NCI-H1930 (cell line): Measurements from ENCODE around the gene DNAJB5.
"Not testable (repeated sequence)": the region's sequence is repeated elsewhere in the genome, so short reads cannot be mapped to it uniquely, and the experiment has no call there.

Source experiments
- DNase-seq, 2 experiments: peaks; one replicate each; lab custom pipeline; 2025; lab: John Stamatoyannopoulos, UW

The DNAJB5 gene

DNA sequence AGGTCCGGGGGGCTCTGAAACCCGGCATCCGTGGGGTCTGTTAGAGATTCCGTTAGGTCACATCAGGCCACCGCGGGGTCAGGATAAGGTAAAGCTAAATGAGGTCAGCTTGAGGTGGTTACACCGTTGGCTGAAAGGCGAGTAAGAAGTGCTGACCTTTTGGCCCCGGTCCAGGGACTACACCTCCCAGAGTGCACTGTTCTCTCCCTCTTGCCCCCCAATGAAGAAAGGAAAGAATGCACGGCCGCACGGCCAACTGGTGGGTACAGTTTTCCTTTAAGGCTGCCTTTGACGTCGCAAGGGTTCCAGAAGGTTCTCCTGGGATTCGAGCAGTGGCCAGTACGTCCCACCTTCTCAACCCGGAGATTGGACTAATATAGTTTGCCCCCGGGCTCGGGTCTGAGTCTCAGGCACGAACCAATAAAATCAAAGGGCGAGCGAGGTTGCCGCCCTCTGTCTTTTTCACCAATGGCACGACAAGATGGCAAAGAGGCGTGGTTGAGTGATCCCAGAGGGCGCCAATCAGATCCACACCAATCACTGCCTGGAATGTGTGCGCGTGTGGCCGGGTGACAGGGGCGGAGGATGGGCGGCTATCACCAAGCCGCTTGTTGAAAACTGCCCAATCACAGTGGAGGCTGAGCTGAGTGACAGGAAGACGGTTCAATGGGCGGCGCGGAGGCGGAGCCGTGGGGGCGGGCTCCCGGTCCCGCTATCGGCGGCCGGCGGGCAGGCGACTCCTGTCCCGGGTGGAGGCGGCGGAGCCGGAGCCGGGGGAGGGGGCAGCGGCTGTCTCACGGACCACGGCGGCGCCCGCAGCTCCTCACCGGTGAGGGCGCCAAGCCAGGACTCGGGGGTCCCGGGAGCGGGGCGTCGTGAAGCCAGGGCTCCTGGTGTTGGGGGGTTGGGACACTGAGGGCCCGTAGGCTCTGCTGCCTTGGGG lies at the start of gene DNAJB5:
Gene DNAJB5, plus strand, starts transcription at position 743 of the 943 bp plus-strand sequence. CDS start 886 bp downstream, outside the sequence.
- peak; percentile 98 to 100 for DNase-seq

DNA sequence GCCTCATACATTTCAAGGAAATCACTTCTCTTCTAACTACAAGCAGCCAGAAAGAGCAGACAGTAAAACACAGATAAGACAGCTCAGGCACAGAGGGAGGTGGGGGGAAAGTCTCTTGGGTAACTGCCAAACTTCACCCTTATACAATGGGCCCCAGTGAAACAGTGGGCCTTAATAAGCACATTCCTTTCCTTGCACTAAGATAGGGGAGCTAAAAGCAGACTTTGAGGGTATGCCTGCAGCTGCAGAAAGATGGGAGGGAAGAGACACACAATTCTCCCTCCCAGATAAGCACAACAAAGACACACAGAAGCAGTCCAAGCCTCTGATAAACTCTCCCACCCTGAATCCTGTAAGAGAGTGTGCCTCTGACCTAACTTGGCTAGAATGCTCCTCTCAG lies 49.6 kb upstream of the DNAJB5 start:
- not testable (repeated sequence) for DNase-seq

DNA sequence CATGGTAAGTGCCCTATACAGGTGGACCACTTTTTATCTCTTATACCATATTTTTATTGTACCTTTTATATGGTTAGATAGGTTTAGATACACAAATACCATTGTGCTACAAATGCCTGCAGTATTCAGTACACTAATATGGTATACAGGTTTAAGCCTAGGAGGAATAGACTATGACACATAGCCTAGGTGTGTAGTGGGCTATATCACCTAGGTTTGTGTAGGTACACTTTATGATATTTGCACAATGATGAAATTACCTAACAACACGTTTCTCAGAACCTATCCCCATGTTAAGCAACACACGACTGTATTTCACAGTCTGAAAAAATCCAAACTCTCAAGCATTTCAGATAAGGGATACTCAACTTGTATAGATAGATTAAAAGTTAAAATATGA lies 41.1 kb upstream of the DNAJB5 start:
- no peak for DNase-seq

DNA sequence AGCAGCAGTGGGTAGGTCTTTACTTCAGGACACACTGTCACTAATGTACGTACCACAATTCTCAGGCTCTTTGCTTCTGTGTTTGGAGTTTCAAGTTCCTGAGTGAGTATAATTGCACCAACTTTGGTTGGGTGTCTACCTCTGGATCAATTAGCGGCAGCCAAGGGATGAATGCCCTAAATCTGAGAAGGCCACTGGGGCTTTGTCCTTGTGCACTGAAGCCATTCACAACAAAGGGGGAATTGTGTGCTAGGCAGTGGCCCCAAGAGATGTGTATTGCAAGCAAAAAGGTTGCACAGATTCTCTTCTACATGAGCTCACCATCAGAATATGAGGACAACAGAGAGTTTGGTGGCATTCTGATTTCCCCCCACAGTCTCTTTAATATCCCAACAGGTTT lies 35.3 kb upstream of the DNAJB5 start:
- DNase-seq = no peak

DNA sequence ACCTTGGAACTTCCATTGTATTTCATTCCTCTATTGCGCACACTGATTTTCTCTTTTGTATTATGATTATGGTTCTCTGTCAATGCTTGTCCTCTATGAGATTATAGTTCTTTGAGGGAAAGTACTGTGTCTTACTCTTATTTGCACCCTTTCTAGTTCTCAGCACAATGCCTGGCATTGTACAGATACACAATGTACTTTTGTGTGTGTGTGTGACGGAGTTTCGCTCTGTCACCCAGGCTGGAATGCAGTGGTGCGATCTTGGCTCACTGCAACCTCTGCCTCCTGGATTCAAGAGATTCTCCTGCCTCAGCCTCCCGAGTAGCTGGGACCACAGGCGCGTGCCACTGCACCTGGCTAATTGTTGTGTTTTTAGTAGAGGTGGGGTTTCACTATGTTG lies 33.5 kb upstream of the DNAJB5 start:
- DNase-seq = not testable (repeated sequence)

DNA sequence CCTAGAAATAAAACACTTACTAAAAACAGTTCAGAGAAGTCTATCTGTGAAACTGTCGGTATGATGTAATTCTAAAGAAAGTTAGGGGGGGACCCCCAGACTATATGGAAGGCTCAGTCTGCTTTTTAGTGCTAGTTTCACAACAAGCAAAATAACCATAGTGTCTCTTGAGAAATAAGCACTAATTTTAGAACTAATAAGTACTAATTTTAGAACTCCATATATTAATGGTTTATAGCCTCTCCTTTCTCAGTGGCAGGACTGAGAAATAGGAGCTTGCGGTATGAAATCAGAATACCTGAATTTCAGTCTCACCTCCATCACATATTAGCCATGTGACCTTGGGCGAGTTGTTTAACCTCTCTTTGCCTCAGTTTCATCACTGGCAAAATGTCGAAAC lies 32.9 kb upstream of the DNAJB5 start:
- no peak for DNase-seq

DNA sequence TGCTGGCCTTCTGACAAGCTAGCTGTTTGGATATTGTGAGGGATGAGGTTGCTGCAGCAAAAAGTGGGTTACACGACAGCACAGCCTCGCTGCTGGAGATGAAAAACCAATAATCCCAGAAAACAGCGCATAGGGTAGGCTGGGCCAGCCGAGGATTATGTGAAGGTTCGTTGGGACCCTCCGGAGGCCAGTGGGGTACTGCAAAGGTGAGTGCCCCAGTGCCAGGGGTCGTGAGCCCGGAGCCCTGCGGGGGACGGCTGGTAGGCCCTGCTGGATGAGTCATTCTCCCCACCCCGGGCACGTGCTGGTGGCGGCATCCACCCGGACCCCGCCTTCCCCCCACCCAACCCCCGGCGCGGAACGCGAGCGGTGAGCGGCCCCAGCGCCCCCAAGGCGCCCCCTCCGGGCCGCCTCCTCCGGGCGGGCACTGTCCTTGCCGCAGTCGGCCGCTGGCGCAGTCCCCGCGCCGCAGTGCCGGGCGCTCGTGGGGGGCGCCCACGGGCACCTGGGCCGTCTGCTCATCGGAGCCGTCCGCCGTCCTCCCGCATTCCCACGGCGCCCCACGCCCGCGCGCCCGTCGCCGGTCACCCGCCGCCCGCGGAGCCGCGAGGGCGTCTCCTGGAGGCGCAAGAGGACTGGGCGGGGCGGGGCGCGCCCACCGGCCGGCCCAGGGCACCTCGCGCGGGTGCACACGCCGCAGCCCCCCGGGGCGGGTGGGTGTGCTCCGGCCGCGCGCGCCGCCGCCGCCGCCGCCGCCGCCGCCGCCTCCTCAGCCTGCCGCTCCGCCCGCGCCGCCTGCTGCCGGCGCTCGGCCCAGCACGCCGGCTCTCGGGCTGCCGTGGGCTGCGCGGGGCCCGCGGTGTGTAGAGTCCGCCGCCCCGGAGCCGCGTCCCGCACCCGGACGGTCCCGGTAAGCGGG lies 31.8 kb upstream of the DNAJB5 start, which contains the start of gene PHF24:
Gene PHF24, plus strand, starts transcription at position 794 of the 919 bp plus-strand sequence. CDS start 13,014 bp downstream, outside the sequence.
- peak in 1 of 2 experiments; percentile 29 for DNase-seq

DNA sequence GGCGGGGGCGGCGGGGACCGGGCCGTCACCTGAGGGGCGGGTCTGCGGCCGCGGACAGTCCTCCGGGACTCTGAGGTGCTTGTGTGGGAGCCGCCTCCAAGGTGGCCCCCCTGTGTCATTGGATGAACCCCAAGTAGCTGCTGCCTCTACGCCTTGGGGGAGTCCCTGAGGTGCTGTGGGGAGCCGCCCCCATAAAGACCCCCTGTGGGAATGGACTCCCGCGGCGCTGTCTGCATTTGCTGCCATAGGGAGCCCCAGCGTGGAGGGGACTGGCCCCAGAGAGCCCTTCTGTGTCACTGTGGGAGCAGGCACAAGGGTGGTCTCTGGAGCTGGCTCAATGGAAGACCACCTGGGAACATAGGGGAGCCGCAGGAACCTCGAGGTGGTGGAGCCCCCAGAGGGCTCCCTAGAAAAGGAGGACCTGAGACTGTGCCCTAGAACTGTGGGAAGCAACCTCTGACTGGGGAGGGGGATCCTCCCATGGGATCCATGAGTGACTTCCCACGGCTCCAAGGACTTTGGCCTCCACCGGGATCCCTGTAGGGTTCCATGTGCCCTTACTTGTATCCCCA lies 31.0 kb upstream of the DNAJB5 start:
- DNase-seq = no peak

DNA sequence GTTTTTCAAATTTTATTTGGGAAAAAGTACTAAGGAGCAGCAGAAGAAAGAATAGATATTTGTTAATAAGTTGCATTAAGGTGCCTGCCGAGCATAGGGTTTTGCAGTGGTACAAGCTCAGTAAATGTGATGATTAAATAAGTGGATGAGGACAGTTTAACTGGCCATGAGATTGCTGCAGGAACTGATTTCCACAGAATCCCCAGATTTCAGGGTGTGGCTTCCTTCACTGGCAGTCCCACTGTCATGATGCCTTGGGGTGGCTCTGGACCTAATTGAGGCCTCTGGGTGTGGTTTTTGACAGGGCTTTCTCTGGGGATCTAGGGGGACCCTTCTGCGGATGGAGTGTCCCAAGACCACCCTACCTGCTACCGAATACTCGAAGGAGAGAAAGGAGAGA lies 30.1 kb upstream of the DNAJB5 start:
- DNase-seq = no peak

DNA sequence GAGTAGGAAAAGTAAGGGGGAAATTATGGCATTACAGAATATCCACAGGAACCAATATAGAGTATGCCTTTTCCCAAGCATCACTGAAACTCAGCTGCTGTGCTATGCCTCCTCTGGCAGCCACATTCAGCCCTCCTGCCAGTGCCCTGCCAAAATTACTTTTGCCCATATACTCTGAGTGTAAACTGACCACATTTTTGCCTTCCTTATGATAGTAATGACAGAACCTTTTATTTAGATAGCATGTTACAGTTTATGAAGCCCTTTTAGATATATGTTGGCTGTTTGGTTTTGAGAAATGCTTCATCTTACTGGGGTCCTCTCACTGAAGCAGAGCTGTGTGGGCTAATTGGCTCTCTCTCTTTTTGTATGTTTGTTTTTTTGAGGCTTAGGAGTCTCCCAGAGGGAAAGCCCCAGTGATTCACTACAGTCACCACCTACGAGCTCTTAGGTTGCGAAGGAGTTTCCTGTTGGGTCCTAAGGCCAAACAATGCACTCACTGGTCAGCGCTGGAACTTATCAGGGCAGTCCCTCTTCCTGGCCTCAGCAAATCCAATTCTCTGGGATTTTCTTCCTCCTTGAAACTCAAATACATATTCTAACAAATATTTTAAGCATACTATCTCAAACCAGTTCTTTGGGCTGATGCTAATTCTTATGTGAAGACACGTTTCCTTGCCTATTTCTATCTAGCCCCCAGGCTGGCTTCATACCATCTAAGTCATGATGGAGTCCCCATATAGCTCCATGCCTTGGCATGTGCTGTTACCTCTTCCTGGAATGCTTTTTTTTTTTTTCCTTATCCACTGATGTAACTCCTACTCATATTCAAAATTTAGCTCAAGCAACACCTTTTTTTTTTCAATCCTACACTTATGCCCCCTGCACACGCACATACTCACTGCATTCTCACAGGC lies 27.7 kb upstream of the DNAJB5 start:
- DNase-seq = no peak

DNA sequence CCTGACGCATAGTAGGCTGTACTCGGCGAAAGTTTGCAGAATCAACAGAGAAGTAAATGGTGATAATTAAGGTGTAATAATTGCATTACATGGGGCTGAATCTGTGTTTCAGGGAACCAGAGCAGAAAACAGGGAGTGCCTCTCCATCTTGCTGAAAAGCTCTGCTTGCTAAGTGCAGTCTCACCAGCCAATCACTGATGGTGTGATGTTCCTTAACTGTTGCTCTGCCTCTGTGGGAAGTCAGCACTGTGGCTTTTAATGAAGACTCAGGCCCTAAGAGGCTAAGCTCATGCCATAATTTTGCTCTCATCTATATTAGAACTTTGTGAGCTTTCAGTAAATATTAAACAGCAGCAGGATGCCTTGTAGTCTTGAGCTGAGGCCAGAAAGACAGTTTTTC lies 27.0 kb upstream of the DNAJB5 start:
- DNase-seq = no peak

DNA sequence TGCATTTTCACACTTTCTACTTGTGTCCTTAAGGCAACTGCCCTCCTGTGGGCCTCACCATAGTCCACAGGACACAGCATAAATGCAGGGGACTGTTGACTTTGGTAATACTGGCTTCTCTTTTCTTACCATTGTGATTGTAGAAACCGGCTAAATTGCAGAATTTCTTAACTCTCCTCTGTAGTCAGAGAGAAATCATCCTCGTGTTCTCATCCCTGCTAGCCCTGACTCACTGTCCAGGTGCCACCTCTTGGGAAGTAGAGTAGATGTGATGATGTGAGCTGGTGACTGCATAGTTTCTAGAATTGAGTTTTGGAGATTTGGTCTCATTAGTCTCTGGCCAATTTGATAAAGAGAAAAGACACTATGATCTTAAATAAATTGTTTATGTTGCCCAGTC lies 26.0 kb upstream of the DNAJB5 start:
- no peak for DNase-seq

DNA sequence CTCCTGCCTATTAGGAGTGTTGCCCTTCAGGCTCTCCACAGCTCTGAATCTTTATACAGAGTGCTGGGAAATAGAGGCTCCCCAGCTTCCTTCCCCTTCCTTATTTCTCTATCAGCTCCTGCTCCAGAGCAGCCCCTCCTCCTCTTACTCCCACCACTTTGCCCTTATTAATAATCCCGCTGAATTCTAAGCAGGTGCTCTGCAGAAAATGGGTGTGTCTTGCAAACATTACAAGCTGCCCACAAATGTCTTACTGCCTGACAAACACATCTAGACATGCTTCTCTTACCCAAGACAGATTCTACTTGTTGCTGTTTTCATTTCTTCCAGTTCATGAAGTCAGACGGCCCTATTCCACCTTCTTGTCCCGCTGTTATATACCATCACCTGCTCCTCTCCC lies 25.1 kb upstream of the DNAJB5 start:
- no peak for DNase-seq

DNA sequence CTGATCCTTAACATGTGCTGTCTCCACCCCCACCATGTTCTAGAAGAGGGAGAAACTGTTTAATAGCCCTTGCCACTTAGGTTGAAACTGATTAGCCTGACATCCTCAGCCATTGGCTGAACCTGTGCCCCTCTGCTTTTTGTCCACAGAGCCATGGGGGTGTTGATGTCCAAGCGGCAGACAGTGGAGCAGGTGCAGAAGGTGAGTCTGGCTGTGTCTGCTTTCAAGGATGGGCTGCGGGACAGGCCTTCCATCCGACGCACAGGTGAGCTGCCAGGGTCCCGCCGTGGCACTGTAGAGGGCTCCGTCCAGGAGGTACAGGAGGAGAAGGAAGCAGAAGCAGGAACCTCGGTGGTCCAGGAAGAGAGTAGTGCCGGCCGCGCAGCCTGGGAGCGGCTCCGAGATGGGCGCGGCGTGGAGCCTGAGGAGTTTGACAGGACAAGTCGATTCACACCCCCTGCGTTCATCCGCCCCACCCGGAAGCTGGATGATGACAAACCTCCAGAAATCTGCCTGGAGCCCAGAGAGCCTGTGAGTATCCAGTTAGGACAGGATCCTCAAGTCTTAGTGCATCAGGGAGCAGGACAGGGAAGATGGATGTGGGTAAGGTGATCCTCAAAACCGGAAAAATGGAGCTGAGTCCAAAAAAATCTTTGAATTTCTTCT lies 18.3 kb upstream of the DNAJB5 start:
- no peak for DNase-seq

DNA sequence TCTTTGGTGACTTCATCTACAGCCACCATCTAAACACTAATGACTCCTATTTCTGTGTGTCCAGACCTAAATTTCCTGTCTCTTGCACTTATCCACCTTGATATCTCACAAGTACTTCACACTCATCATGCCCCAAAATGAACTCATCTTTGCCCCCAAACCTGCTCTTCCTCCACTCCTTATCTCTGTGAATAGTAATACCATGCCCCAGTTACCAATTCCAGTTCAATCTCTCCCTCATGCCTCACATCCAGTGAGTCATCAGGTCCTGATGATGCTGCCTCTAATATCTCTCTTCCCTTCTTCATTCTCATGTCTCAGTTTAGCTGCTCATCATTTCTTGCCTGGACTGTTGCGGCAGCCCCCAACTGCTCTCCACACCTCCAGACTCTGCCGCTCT lies 14.9 kb upstream of the DNAJB5 start:
- no peak for DNase-seq

DNA sequence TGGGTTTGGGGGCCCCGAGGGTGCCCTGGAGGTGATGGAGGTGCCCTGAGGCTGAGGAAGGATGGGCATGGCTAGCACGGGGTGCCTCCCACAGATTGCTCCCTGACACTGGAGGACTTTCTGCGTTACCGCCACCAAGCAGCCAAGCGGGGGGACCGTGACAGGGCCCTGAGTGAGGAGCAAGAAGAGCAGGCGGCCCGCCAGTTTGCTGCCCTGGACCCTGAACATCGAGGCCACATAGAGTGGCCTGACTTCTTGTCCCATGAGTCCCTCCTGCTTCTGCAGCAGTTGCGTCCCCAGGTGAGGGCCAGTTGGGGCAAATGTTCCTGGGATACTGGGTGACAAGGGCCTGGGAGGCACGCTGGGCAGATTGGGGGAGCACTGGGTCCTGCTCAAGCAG lies 13.1 kb upstream of the DNAJB5 start:
- DNase-seq = no peak

DNA sequence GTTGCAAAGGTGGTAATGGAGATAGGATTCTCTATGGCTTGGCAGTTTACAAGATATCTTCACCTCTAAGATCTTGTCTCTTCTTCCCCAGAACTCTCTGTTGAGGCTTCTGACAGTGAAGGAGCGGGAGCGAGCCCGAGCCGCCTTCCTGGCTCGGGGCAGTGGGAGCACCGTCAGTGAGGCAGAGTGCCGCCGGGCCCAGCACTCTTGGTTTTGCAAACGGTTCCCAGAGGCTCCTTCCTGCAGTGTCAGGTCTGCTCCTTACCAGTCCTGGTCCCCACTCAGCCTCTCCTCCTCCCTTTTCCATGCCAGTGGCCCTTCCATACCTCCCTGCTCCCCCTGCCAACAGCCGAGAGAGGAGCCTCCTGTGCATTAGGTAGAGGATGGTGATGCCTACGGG lies 12.6 kb upstream of the DNAJB5 start:
- no peak for DNase-seq

DNA sequence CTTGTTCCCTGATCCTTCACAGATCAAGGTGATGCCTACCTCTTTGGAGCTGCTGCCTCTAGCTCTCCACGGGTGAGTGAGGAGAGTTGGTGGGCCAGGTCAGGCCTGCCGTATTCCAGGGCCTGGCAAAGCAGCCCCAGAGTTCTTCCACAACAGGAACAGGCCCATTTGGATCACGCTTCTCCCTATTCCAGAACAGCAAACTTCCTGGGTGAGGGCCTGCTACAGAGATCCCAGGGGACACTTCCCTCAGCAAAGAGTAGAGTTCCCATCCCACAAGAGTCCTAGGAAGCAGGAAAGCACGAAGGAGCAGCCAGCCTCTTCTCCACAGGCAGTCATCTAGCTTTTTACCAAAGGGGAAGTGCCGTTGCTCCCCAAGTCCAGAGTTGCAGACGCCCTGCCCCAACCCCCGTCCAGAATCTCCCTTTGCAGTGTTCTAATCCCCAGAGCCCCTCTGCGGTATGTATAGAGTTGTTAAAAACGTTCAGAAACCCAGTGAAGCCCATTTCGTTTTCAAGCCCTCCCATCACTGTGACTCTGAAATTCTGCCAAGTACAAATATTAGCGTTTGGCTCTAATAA lies 9.3 kb upstream of the DNAJB5 start:
- no peak for DNase-seq

DNA sequence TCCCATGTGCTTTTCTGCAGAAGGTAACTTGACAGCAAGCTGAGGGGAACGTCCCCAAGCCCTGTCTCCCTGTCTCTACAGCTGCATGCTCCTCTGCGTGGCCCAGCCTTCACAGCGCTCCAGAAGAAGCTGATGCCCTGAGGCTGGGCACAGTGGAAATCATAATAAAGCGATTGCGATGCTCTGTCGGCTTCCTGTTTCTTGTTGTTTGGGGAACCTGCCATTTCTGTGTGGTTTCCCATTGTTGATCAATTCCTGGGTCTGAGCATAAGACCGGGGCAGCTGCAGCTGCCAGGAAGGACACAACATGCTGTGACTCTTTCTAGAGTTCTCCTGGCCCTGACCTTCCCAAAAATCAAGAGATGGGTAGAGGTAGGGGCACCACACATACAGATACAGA lies 7.2 kb upstream of the DNAJB5 start:
- no peak for DNase-seq

DNA sequence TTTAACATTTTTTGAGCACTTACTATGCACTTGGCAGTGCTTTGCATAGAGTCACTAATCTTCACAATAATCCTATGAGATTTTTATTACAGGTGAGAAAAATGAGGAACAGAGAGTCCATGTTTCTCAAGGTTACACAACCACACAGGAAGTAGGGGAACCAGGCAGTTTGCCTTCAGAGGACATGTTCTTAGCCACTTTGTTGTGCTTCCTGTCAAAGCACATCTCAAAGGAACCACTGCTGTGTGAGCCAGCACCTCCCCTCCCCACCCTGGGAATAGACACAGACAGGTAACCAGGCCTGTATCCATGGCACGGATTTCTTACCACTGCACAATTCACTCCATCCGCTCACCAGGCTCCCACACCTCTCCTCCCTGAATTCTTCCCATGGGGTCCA lies 6.3 kb upstream of the DNAJB5 start:
- no peak for DNase-seq
